Measurements from ENCODE around the gene DCUN1D3. TPM values are rescaled to one million over a fixed set of nuclear protein-coding genes. Genes with fewer than 3 reads are reported as not detected.

DCUN1D3 gene
- total RNA-seq, 2 experiments from 2014 or later, result 5.9 to 6.9 TPM

- Mint-ChIP-seq H3K27ac (no peak overlapping the region), H3K9me3 (no peaks in the 10 kb centered on the region), H3K4me1 (ENCODE audit: low read depth) (peaks cover 50% of the 10 kb centered on the region), H3K4me3 (no peak overlapping the region), H3K36me3 (ENCODE audit: low read depth) (peaks cover 19% of the 10 kb centered on the region), H3K27me3 (no peaks in the 10 kb centered on the region)
- ChIA-PET POLR2A (interaction anchor here (1.1 kb wide), 1 partner anchor 25 kb away, joined by 3 read pairs; no protein-coding TSS in a partner anchor), CTCF (interaction anchor here (2.0 to 3.1 kb wide), 2 partner anchors 10 to 23 kb away, joined by 8 to 21 read pairs; no protein-coding TSS in a partner anchor)
- intact Hi-C loops (cut with micrococcal nuclease), result no loop called here
- ATAC-seq, result no peak
- DNase-seq, result no peak
- no peak for TF ChIP-seq CTCF (IDR thresholded peaks at IDR 0.05)
Observed at GRCh38 chr16:20873331-20873730, 26.8 kb downstream of the DCUN1D3 start.

GRCh38 chr16:20871941-20872815 lies 28.0 kb downstream of the DCUN1D3 start:
- Mint-ChIP-seq H3K4me3 (no peak overlapping the region), H3K9me3 (no peaks in the 10 kb centered on the region), H3K27me3 (no peaks in the 10 kb centered on the region), H3K36me3 (ENCODE audit: low read depth) (peaks cover 15% of the 10 kb centered on the region), H3K4me1 (ENCODE audit: low read depth) (peaks cover 45% of the 10 kb centered on the region), H3K27ac (no peak overlapping the region)
- POLR2A ChIA-PET, result no interaction called here
- DNase-seq, result no peak
- intact Hi-C loops (cut with micrococcal nuclease), result no loop called here
- CTCF ChIA-PET, result interaction anchor here (0.8 to 3.0 kb wide), 2 partner anchors 22 to 110 kb away, joined by 3 to 19 read pairs; no protein-coding TSS in a partner anchor
- no peak for ATAC-seq
- no peak for TF ChIP-seq CTCF (IDR thresholded peaks at IDR 0.05)

GRCh38 chr16:20871258-20871657 lies 28.9 kb downstream of the DCUN1D3 start:
- H3K4me1 Mint-ChIP-seq (ENCODE audit: low read depth), result peaks cover 46% of the 10 kb centered on the region
- POLR2A ChIA-PET, result no interaction called here
- ATAC-seq (no peak), DNase-seq (no peak)
- intact Hi-C loops (cut with micrococcal nuclease), result no loop called here
- CTCF ChIA-PET, result interaction anchor here (0.8 to 3.0 kb wide), 2 partner anchors 21 to 111 kb away, joined by 3 to 19 read pairs; no protein-coding TSS in a partner anchor
- no peak overlapping the region for H3K27ac Mint-ChIP-seq
- TF ChIP-seq CTCF (IDR thresholded peaks at IDR 0.05), result no peak
- H3K4me3 Mint-ChIP-seq, result no peak overlapping the region
- no peaks in the 10 kb centered on the region for H3K27me3 Mint-ChIP-seq
- peaks cover 9% of the 10 kb centered on the region for H3K36me3 Mint-ChIP-seq (ENCODE audit: low read depth)
- no peaks in the 10 kb centered on the region for H3K9me3 Mint-ChIP-seq

GRCh38 chr16:20870122-20870820 lies 29.9 kb downstream of the DCUN1D3 start:
- Mint-ChIP-seq H3K4me1 (ENCODE audit: low read depth) (peaks cover 48% of the 10 kb centered on the region), H3K27me3 (no peaks in the 10 kb centered on the region), H3K36me3 (ENCODE audit: low read depth) (peaks cover 4% of the 10 kb centered on the region), H3K4me3 (no peak overlapping the region), H3K9me3 (no peaks in the 10 kb centered on the region), H3K27ac (no peak overlapping the region)
- intact Hi-C loops (cut with micrococcal nuclease), result no loop called here
- ChIA-PET POLR2A (no interaction called here), CTCF (interaction anchor here (3.0 kb wide), 1 partner anchor 21 kb away, joined by 19 read pairs; no protein-coding TSS in a partner anchor)
- ATAC-seq, result no peak
- no peak for DNase-seq
- TF ChIP-seq CTCF (IDR thresholded peaks at IDR 0.05), result no peak
